Measurements from ENCODE around the gene LANCL1.
"Not testable (repeated sequence)": the region's sequence is repeated elsewhere in the genome, so short reads cannot be mapped to it uniquely, and the experiment has no call there.

Gene LANCL1

DNA sequence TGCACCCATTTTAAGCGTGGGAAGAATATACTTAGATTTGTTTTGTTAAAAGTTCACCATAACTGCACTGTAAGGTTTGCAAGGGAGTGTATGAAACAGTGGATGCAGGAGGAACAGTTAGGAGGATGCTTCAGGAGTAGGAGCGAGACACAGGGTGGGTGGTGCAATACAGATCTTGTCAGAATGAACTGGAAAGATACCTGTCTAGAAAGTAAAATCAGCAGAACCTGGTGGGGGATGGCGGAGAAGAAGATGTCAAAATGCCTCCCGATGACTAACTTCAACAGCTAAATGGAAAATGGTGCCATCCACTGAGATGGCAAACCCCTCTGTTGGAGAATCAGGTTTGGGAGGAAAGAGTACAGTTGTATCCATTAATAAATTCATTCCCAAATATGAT lies 18.2 kb downstream of the LANCL1 start:
- DNase-seq: no peak

DNA sequence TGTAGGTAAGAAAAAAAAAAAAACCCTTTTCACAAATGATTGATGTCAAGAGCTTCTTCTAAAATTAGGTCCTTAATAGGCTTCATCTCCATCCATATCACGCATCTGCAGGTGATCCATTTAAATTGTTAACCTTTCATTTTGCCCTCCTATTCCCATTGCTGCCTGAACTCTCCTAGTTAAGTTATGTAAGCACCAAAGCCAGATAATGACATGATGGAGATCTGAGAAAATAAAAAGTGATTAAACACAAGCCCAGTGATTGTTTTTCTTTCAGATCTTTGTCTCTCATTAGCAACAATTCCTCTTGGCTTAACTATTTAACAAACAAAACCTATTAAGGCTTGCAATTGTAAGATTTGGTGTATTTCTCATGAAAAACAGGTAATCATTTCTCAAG lies 20.0 kb downstream of the LANCL1 start:
- no peak for DNase-seq

DNA sequence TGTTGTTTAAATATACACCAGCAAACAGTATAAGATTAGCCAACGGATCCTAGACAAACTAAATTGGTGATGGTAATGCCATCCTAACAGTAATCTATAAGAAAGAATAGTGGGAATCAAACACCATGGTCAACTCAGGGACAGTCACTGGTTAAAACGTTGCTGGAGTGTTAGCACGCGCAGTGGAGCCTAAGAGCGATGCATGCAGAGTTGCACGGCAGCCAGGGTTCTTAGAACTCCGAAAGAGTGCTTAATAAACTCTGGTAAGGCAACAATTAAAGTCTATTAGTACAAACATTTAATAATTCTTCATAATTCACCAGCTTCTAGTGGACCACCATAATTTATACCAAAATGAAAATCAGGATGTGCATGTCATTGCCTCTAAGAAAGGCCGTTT lies 22.2 kb downstream of the LANCL1 start:
- DNase-seq: no peak

DNA sequence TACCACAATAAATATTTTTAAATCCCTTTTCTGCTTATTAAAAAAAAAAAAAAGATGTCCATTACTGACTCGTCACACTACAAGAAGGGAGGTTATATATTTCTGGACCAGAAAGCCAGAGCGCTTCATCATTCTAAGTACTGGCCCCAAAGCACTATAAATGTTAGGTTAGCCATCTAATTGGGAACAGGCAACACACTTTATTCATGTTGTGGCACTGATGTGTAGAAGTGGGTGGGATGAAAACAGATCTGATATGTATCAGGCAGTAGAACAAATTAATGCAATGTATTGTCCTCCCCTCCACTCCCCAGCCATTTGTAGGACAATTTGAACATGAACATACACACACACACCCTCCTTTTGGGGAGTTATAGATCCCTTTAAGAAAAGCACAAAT lies 24.4 kb downstream of the LANCL1 start:
- no peak for DNase-seq

DNA sequence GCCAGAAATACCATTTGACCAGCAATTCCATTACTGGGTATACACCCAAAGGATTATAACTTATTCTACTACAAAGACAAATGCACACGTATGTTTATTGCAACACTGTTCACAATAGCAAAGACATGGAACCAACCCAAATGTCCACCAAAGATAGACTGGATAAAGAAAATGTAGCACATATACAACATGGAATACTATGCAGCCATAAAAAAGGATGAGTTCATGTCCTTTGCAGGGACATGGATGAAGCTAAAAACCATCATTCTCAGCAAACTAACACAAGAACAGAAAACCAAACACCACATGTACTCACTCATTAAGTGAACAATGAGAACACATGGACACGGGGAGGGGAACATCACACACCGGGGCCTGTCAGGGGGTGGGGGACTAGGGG lies 25.6 kb downstream of the LANCL1 start:
- not testable (repeated sequence) for DNase-seq

DNA sequence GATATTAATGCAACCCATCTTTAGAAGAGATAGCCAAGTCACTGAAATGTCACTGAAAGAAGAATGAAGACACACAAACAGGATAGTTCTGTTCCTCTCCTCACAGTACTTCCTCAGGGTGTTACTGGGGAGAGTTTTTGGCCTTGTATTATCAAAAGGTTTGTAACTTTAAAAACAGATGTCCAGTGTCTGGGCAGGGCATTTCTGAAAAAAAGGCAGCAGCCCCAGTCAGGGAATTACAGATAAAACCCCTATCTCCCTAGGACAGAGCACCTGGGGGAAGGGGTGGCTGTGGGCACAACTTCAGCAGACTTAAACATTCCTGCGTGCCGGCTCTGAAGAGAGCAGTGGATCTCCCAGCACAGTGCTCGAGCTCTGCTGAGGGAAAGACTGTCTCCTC lies 30.8 kb downstream of the LANCL1 start:
- DNase-seq: no peak

DNA sequence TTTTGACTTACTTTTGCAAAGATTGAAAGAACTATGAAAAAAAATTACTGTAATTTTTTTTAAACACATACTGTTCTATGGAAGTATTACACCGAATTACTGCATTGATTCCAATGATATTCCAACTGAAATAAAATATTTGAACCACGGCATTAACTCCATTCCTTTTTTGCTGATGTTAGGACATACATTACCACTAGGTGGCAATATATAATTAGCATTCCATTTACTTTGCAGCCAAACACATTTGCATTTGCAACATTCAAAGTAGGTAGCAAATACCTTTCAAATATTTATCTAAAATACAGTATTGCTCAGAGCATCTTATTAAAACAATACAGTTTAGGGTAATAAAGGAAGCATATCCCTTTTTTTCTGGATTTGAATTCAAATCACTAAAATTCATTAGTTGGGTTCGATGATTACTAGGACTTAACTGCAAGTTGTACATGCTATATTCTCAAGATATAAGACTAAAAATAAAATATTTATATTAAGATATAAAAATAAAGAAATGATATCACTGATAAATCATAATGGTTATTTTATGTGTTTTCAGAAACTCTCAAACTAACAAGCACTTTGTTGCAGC lies 31.3 kb downstream of the LANCL1 start:
- no peak for DNase-seq

DNA sequence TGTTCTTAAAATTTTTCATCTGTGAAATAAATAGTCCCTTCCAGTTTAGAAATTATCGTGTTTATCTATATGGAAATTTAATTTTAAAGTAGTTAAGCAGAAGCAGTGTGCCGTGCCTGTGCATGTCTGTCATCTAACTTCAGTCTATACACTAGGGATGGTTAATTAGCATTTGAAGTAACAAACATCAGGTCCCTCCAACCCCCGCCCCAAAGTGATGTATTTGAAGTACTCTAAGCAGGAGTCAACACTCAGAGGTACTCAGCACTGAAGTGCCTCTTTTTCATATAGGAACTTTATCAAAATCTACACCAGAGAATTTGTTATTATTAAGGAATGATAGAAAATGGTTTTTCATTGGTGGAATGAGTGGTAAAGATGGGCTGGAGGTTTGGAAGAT lies 33.0 kb downstream of the LANCL1 start:
- DNase-seq: no peak

DNA sequence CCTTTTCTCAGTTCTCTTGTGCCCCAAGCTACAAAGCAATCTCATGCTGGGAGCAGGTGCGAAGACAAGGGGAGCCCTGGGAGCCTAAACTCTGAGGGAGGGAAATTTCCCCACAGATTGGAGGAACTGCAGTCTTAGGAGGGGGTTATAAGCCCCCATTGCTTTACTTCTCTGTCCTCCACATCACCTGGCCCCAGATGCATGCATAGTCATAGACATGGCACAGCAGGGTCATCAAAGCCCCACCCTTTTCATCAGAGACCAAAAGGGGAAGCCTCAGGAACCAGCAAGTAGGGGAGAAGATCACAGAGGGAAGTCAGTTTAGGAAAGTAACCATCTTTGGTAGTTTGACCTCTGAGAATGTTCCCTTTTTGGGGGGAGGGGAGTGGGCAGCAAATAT lies 33.7 kb downstream of the LANCL1 start:
- no peak for DNase-seq

DNA sequence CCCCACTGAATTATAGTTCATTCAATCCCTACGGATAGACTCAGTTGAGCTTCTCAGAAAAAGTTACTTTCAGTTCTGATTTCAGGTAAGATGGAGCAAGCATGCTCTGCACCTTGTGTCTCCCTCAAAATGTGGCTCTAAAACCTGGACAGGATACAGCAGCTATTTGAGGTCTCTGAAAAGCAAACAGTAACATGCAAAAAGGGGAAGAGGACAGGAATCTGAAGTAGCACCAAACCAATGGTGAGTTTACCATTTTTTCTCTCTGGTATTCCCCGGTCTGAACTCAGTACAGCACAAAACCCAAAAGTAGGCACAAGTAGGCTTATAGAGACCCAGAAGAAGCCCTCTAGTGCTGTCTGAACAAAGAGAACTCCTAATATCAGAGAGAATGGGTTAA lies 34.1 kb downstream of the LANCL1 start:
- no peak for DNase-seq

DNA sequence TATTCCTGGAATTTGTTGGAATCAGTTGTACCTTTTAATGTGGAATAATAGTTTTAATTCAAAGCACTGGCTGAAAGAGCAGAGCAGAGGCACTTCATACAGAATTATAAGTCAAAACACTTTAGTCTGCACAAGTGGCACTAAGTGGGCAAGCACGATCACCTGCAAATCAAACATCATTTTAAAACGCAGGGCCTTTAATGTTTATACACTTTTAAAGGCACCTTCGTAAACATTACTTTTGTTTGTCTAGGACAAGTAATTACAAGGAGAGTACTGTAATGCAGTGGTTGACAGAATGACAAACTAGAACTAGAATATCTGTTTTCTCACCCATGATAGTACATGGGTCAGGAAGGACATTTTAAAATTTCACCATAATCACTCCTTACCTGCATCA lies 36.4 kb downstream of the LANCL1 start:
- no peak for DNase-seq

DNA sequence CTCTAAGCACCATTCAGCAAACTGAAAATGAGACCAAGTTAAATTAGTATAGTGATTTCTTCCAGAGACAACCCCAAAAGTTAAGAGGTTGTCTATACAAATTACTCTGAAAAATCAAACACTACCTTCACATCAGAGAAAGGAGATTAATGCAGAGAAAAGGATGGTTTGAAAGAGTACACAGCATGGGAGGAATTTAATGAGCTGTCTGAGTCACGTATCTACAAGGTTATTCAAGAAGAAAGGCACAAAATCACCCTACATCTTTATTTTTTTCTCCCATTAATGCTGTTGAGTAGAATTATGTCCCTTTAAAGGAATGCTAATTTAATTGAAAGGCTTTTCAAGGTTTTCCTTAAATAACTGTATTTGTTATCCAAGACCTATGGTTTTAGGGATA lies 41.1 kb downstream of the LANCL1 start:
- DNase-seq: no peak

DNA sequence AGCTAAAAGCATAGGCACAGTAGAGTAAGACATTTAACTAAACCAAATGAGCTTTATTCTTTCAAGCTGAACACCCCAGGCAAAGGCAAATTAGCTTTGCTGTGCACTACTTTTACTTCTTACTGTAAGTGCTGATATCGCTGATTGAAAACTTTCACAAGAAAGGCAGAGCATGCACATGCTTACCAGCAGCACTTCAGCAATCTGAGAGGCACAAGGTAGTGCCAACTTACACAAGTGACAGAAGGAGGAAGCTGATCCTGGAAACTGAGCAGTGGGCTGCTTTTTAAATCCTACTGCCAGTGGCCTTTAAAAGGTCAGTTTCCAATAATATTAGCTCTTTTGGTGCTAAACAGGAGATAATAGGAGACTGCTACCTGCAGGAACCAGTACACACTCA lies 43.9 kb downstream of the LANCL1 start:
- no peak for DNase-seq

DNA sequence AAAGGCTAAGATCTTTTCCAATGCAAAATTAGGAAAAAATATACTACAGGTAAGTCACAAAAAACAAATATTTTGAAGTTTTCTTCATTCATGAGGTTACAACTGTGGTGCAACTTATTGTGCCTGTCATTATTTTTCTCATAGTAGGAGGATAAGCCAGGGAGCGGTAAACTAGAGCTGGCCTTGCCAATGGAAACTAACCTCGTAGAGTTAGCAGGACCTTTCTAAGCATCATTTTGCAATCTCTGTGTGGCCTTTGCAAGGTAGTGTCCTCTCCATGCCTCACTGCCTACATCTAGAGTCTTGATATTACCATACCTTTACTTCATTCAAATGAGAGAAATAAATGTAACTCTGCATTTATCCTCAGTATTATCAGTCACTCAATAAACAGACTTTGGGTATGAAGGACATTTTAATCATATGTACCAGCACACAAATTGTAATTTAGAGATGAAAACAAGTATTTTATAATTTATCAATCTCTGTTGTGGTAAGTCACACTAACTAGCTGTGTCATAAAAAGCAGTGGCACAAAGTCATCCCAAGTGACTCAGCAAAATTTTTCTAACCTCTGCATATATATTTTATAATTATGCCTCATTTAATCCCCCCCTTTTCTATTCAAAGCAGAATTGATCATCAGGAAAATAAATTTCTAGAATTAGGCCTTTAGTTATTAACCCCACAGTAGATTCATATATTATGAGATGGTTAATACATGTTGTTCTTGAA lies 47.0 kb downstream of the LANCL1 start:
- no peak for DNase-seq

DNA sequence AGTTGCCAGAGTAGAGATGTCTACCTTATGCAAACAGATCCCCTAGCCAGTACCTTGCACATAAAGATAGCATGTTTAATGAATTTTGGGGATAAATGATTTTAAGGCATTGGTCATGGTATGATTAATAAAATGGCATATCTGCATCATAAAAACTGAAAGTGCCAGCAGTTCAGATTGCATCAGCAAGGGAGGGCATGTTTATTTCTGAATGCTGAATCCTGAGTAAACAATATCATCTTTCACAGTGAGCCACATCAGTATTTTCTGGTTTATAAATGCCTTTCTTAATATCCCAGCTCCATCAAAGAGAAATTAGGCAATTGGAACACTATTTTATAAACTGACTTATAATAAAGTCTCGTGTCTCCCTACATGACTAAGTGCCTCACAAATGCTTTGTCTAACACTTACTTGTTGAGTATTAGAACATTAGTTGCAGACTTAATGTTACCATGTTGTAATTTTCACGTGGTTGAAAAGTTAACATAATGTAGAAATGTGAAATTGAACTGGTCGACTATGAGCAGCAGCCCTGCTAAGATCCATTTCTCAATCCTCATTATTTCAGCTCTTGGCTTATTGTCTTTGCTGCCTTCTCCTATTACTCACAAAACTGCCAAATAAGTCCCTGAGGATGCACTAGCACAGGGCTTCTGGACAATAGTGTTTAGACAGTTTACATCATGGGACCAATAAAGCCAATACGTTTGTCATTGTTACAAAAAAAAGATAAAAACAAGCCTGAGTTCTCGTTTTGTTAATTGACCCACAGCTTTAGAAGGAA lies 48.0 kb downstream of the LANCL1 start:
- no peak for DNase-seq

DNA sequence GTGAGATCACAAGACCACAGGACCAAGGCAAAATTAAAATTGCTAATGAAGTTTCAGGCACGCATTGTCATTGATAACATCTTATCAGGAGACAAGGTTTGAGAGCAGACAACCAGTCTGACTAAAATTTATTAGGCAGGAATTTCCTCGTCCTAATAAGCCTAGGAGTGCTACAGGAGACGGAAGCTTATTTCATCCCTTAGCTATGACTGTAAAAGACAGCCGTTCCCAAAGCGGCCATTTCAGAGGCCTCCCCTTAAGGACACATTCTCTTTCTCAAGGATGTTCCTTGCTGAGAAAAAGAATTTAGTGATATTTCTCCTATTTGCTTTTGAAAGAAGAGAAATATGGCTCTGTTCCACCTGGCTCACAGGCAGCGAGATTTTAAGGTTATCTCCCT lies 49.2 kb downstream of the LANCL1 start:
- DNase-seq: not testable (repeated sequence)

DNA sequence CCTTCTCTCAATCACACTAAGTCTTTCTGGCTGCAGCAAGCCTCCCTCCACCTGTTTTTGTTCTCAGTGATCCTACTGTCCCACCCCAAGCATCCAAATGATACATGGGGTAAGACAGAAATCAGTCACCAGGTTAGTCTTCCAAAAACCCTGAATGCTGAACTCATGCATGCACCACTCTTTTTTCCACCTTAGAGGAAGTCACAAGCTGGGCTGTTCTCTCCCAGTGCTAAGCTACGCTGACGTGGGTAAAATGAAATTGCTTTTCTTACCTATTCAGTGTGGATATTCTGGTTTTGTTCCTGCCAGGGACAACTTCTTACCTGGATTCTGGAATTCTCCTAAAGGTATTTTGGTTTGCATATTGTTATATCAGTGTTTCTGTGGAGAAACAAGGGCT lies 54.2 kb downstream of the LANCL1 start:
- DNase-seq: no peak

DNA sequence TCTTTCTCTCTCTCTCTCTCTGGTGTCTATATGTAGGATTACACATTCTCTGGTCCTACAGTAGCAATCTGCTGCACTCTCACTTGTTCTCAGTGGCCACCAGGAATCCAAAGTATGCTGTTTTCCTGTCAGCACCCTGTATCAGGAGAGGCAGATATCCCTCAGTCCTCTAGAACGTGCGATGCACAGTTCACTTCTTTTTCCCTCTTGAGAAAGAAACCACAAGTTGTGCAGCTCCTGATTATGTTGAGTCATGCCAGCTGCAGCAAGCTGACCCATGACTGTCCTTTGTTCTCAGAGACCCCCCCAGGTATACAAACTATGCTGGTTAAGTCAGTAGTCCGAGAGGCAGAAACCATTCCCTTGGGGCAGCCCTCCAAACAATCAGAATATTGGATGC lies 54.6 kb downstream of the LANCL1 start:
- DNase-seq: no peak

DNA sequence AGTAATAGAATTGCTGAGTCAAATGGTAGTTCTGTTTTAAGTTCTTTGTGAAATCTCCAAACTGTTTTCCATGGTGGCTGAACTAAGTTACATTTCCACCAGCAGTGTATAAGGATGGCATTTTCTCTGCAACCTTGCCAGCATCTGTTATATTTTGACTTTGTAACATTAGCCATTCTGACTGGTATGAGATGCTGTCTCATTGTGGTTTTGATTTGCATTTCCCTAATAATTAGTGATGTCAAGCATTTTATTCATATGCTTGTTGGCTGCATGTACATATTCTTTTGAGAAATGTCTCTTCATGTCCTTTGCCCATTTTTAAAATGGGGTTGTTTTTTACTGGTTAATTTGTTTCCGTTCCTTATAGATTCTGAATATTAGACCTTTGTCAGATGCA lies 63.9 kb downstream of the LANCL1 start:
- DNase-seq: no peak

DNA sequence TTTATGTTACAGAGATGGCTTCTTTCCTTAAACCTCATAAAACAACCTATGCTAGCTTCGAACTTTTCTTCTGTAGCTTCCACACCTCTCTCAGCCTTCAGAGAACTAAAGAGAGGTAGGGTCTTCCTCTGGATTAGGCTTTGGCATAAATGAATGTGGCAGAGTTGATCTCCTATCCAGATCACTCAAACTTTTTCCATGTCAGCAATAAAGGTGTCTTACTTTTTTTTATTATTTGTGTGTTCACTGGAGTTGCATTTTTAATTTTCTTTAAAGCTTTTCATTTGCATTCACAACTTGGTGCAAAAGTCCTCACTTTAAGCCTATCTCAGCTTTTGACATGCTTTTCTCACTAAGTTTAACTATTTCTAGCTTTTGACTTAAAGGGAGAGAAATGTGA lies 66.0 kb downstream of the LANCL1 start:
- DNase-seq: no peak

DNA sequence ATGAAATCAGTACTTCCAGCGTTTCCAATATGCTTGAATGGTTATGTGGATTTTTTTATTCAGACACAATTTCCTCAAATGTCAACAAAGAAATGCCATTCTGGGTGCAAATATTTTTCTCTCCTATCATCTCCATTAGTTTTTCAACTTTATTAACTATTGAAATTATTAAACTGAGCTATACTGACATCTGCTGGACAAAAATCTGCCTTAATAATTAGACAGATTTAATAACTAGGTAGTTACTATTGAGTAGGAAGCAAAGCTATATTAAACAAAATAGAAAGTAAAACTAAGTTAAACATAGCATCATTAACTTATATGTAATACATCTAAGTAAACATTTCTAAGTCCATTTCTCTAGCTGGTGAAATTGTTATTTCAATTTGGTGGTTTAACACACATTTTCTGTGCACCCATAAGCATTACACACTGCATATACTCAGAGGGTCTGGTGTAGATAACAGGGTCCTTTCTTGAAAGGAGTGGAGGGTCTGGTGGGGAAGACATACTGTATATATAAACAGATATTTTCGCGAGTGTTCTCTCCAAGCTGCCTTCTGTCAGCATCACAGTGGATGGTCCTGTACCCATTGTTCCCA lies 77.0 kb downstream of the LANCL1 start:
- DNase-seq: no peak

DNA sequence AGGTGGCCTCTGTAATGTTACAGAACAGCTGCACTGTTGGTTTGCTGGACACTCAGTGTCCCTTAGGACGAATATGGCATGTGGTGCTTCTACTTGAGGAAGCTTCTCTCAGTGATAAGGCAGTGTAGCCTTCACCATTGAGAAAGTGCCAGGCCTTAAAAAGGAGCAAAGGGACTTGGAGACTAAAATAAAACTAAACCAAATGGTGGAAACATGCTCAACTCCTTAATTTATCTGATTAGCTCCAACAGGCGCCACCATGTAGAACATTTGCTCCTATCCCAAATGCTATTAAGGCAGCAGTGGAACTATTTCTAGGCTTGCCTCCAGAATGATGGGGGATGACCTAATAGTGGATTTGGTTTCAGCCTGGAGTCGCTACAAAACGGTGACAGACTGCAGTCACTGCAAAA lies 84.1 kb downstream of the LANCL1 start:
- no peak for DNase-seq

DNA sequence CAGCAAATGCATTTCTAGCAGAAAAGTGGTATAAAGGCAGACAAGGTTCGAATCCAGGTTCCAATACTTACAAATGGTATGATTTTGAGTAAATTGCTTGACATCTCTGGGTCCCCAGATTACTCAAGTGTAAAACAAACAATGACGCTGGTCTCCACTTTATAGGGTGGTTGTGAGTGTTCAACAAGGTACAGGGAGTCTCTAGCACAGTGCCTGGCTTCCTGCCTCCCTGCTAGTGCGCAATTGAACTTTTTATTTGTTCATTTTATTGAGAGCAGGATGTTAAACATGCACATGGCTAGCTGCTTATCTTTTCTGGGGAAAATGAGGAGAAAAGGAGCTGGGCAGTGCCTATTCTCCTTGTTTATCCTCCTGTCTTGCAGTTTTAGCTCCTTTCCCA lies 86.7 kb downstream of the LANCL1 start:
- no peak for DNase-seq

DNA sequence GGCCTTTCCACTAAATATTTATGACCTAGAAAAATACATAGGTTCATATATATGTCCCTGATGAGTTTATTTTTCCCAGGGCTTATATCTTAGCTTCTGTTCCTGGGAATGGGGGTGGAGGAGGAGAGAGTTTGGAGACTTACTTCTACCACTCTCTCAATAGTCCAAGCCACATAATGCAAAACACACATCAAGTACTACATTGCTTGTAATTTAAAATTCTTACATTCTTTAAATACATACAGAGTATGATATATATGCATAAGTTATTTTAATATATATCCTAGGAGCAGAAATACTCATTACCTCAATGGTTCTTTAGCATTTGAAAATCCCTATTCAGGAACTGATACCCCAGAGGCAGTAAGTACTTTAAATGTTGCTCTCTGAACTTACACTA lies 88.4 kb downstream of the LANCL1 start:
- no peak for DNase-seq

Data from NCI-H524 treated with DMSO at 0.1 percent for 48 hours (cell line).